Stimulated activated CD4-positive, alpha-beta T cell treated with anti-CD3 and anti-CD28 coated beads, TNF-alpha, amount 100 ng/mL, for 4 hours (primary cell): ENCODE results near the gene ATAD3A.

Experiments
- DNase-seq, 3 experiments: peaks; one replicate each; pipeline ENCODE4 v3.0.0-alpha.2; 2020; ENCODE audit warnings: low read depth in 3 of 3

Gene ATAD3A

DNA sequence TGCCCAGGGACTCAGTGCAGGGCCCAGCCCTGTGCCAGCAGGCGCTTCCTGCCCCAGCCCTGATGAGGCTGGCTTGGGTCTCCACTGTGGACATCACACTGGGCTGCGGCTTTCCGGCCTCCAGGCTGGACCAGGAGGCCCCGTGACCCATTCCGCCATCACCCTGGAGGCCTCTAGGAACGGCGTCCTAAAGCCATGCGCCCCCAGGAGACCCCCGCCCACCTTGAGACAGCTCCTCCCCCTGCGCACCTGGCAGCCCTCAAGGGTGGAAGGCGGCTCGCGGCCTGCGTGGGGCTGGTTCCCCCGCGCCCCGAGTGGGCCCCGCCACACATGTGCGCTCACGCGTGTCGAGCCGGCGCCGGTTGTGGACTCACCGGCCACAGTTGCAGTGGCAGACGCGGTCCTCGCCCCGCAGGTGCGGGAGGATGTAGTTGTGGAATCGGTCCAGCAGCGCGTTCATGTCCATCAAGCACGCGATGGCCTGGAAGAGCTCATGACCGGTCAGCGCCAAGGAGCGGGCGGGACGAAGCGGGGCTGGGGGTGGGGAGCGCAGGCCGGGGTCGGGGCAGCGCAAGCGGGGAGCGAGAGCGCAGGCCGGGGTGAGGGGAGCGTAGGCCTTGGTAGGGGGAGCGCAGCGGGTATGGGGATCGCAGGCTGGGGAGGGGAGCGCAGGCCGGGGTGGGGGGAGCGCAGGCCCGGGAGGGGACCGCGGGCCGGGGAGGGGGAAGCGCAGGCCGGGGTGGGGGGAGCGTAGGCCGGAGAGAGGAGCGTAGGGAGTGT lies 27.5 kb downstream of the ATAD3A start:
- no peak for DNase-seq

DNA sequence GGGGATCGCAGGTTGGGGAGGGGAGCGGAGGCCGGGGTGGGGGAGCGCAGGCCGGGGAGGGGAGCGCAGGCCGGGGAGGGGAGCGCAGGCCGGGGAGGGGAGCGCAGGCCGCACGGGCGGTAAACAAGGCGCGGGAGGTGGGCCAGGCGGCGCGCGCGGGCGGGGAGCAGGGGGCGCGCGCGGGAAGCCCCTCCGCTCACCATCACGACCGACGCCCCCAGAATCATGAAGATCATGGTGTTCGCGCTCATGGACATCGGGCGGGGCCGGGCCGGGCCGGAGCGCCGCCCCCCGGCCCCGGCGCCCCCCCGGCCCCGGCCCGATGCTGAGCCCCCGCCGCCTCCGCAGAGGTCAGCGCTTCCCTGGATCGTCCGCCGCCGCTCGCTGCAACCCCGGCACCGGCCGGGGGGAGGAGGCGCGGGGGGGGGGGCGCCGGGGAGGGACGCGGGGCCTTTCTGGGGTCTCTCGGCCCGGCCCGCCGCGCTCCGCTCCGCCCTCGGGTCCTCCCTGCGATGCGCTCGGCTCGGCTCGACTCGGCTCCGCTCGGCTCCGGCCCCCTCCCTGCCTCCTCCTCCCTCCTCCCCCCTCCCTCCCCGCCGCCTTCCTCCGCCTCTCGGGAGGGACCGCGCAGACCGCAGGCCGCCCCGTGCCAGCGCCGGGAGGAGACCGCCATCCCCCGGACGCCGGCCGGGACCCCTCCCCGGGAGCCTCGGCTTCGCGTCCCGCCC lies 28.3 kb downstream of the ATAD3A start, which contains the start of gene TMEM240:
Gene TMEM240, minus strand, starts transcription at position 535 of the 728 bp plus-strand sequence. Its CDS starts 278 bp downstream, at position 257.
- peak; percentile 32 to 38 (median 34) for DNase-seq

DNA sequence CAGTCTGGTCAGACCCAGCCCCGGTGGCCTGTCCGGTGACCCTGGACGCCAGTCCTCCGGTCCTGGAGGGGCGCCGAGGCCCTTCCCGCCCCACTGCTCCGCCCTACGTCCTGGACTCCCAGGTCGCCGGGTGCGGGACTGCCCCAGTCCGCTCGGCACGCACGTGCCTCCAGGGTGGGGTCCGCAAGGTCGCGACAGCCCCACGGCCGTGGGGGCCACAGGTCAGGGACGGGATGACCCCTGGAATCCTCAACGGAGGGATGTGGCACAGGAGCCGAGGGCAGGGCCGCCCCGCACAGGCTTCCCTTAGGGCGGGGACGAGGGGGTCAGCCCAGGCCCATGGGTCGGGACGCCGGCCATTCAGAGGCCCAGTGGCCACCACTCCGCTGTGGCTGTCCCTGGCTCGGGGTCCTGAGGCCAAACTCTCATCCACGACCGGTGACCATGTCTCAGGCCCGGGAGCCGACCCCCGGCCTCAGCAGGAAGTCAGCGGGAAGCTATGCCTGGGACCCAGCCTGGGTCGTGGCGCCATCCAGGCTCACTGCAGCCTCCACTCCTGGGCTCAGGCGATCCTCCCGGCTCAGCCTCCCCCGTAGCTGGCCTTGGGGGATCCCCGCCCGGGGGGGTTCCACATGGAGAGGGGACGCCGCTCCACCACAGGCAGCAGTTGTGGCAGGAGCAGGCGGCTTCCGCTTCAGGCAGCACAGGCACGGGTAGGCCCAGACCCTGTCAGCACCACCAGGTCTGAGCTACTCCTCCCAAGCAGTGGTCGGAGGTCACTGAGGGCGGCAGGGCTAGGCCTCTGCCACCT lies 29.1 kb downstream of the ATAD3A start:
- DNase-seq: no peak

DNA sequence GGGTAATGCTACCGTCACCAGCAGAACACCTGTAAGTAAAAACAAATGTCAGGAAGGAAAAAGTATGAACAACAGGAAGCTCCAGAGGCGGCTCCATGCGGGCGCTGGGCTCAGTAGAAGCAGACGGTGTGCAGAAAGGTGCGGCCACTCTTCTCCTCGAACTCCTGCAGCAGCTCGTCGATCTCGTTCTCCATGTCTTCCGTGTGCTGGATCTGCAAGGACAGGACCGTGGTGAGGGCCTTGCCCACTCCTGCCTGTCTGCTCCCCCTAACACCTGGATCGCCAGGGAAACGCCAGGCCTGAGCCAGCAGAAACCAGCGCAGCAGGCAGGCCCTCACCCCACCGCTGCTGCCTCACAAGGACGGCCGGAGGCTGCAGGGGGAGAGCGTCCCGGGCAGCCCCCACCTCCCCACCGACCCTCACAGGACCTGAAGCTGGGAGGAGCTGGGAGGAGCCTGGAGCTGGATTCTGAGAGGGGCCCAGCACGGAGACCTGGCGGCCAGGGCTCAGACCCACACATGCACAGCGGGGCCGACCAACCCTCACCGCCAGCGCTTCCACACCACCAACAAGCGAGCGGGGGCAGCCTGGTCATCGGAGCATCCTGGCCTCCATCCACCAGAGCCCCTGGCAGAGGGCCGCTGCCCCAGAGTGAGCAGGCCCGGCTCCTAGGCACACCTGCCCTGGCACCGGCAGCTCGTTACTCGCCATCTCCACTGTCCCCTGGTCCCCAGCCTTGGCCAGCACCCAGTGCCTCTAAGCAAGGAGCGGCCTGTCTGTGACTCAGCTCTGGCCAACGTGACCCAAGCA lies 30.2 kb downstream of the ATAD3A start:
- no peak for DNase-seq

DNA sequence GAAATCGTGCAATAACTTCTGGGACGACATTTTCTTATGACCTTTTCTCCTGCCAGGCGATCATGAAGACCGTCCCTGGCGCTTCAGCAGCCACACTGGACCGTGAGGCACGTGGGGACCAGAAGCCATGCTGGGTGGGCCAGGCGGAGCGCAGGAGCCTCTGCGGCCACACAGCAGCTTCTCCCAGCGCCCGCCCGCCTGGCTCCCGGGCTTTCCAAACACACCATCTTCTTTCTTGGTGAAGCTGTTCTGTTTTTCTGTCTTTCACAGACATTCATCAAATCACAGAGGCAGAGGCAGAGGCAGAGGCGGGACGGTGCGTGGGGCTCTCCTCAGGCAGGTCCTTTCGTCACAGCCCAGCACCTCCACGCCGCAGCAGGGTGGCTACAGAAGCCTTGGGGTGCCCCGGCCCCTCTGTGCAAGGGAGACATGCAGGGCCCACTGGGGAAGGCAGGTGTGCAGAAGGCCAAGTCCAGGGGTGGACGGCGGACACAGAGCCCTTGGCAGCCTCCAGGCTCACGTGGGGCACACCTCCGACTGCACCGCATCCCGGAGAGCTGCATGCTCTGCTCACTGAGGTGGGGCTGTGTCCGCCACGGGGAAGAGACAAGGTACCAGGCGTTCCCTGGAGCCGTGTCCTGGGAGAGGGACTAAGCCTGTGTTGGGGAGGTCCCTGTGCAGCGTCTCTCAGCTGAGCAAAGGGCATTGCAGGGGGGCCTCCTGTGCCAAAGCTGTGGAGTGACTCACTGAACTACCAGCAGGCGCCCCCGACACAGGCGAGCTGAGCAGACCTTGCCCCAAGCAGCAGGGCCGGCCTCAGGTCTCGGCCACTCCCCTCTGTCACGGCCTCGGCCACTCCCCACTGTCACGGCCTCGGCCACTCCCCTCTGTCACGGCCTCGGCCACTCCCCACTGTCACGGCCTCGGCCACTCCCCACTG lies 31.1 kb downstream of the ATAD3A start:
- DNase-seq: no peak

DNA sequence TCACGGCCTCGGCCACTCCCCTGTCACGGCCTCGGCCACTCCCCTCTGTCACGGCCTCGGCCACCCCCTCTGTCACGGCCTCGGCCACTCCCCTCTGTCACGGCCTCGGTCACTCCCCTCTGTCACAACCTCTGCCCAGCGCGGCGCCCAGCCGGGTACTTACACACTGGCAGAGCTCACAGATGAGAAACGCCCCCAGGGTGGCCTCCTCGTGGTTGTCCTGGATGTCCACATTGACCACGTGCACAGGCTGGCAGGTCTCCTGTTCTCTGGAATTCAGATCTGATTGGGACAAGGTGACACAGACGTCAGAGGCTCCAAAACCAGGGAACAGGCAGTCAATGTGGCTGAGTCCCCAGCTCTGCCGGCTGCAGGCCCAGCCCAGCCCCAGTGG lies 31.7 kb downstream of the ATAD3A start:
- DNase-seq: no peak

DNA sequence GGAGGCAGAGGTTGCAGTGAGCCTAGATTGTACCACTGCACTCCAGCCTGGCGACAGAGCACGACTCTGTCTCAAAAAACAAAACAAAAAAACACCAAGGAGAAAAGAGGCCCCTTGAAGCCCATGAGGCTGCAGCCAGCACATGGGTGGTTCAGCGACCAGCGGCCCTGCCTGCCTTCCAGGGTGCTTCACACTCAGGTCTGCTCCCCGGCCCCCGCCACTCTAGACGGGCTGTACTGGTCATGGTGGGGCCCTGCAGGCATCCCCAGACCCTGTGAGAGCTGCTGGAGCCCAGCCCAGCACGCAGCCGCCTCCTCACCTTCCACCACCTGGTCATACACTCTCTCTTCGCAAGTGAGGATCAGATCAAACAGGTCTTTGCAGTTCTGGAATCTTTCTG lies 32.6 kb downstream of the ATAD3A start:
- DNase-seq: no peak

DNA sequence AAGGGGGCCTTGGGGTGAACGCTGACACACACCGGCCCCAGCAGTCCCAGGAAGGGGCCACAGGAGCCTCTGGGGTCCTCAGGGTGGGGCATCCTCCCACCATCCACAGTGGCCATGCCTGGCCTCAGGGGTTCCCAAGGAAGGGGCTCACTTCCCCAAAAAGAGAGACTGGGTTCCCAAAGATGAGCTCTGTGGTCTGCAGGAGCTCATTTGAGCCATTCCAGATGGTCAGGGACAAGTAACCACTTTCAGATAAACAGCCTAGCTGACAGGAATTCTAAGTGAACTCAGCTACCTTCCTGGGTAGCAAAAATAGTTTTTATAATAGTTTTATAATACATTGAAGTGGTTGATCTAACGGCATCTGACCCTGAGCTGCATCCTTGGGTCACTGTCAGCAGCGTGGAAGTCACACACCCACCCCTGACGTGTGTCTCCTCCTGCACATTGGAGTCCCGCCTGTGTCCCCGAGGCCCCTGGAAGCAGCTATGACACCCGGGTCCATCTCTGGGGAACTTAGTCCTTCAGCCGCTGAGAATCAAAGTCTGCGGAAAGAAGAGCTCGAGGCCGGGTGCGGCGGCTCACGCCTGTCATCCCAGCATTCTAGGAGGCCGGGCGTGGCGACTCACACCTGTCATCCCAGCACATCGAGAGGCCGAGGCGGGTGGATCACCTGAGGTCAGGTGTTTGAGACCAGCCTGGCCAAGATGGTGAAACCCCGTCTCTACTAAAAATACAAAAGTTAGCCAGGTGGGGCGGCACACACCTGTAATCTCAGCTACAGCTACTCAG lies 34.2 kb downstream of the ATAD3A start:
- DNase-seq: no peak

DNA sequence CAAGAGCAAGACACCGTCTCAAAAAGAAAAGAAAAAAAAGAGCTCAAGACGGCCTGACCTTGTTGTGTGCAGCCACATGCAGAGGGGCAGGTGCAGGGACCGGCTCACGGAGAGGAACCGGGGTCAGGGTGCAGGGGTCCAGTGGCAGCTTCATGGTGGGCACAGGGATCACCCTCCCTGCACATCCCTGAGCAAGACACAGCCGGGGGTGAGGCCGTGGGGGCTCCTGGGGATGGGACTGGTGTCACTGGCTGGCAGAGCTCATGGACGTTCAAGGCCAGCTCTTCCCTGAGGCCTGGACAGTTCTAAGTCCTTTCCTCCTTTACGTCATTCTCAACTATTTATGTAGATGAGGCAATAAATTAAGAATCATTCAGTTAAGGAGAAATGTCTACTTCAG lies 35.0 kb downstream of the ATAD3A start:
- DNase-seq: no peak

DNA sequence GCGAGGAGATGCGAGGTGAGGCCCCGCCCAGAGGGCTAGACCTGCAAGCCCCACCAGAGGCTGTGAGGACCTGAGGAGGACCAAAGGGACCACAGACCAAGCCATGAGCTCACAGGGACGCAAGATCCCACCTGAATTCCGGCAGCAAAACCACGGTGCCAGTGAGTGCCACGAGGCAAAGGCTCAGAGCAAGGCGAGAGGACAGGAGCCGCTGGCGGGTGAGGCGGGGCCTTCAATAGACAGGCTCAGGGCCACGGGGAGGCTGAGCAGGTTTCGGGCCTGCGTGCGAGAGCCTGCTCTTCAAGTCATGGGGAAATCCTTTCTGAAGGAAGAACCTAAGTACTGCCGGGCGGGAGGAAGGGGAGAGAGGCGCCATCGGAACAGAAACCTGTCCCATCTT lies 35.5 kb downstream of the ATAD3A start:
- no peak for DNase-seq

DNA sequence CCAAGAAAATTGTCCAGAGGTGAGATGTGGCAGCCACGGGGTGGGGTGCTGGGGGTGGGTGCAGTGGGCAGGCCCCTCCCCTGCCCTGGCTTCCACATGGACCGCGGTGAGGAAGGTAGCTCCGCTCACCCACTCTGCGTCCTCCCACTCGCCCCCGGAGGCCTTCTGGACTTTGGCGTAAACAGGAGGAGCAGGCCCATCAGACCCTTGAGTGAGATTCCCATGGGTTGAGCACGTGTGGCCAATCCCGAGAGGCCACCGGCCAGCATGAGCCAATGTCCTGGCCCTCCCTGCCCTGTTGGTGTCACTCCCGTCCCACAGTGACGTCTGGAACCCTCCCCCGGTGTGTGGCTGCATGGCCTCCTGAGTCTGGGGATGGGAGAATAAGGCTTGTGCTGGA lies 36.6 kb downstream of the ATAD3A start:
- DNase-seq: no peak

DNA sequence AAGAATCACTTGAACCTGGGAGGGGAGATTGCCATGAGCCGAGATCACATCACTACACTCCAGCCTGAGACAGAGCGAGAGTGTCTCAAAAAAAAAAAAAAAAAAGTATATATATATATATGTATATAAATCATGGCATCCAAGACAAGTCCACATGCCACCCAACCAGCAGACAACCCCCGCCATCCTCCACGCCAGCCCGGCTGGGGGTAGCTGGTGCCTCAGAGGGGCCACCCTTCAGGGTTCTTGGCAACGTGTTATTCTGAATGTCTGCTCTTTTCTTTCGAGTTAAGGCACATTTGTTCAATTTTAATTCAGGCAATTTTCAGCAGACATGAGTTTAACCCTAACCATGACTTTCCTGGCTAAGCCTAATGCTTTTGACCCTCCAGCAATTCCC lies 38.1 kb downstream of the ATAD3A start:
- DNase-seq: no peak

DNA sequence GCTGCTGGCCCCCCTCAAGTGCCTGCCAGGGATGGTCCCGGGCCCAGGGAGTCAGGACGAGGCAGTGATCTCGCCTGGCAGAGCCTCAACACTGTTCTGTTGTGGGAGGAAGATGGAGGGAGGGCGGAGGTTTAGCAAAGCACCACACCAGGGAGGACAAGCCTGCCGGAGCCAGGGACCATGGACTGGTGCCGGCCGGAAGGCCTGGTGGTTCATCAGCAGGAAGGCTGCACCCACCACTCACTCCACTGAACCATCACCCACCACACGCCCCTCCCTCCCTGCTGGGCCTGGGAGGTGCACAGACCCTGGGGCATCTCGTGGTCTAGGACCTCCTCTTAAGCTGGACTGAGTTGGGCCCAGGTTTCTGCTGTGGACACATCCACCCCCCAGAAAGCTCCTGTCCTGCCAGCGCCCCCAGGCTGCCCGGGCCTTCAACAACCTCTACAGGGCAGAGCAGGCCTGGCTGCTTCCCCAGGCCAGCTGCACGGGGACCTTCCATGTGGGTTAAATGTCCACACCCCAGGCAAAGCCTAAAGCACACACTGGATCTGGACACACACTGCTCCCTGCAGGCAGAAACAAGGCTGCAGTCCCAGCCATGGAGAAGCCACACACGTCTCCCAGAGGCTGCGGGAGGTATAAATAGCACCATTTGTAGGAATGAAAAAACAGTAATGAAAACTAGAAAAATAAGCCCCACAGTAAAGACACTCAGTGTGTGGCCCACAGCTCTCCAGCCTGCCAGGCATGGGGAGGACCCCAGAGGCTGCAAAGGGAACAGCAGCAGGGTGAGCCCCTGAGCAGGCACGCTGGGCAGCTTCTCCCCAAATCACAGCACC lies 38.9 kb downstream of the ATAD3A start:
- DNase-seq: no peak

DNA sequence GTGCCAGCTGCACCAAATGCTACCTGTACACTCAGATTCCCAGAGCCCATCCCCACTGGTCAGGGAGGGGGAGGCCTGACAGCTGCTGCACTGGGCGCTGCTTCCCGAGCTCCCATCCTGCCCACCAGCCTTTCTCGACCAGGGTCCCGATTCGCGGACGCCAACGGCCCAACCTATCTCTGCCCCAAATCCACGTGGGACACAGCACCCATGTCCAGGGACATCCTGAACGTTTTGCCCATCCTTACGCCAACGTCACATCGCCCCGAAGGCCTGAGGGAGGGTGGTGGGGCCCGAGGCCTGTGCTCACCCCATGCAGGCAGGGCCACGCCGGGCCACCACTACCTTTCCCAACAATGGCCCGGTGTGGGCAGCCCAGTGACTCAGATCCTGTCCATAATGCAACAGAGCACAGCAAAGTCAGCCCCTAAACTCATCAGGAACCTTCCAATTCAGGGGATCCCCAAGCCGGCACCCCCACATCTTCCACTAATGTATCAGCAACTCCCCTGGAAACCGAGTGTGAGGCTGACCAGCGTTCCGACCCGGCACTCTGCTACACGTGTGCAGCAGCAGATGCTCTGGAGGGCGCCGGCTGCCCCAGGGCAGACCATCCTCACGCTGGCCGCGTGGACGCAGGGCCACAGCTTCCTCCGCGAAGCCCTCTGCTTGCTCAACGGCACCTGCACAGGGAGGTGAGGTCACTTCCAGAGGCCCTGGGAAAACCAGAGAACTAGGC lies 39.7 kb downstream of the ATAD3A start:
- DNase-seq: no peak

DNA sequence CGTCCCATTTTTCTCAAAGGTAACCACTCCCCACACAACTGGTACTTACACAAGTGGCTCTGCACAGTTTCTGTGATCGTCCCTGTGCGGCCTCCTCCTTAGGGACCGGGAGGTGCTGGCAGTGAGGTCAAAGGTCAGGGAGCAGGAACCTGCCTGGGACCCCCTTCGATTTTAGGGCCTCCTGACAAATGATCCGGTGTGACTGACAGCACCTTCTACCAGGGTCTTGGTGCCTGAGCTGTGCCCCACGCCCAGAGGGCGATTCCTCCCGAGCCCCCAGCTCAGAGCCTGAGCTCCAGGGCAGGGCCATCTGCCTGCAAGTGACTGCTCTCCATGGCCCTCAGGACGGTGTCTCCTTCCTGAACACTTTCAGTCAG lies 40.3 kb downstream of the ATAD3A start:
- no peak for DNase-seq

DNA sequence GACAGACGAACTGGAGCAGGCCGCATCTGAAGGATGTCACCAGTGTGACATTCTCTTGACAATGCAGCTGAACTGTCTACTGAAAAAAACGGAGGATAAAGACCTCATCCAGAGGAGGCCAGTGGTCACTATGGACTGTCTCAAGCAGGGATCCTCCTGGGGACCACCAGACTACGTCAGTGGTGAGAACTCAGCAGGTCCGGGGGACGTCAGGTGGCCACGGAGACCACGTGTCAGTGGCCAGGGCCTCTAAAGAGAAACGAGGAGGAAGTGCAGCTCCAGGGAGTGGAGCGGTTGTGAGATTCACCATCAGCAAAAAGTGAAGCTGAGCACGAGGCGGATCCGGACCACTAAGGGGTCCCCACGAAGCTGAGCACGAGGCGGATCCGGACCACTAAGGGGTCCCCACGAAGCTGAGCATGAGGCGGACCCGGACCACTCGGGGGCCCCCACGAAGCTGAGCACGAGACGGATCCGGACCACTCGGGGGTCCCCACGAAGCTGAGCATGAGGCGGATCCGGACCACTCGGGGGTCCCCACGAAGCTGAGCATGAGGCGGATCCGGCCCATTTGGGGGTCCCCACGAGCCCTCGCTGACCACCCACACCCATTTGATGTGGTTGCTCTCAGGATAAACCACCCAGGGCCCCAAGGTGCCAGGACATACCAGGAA lies 42.0 kb downstream of the ATAD3A start:
- no peak for DNase-seq

DNA sequence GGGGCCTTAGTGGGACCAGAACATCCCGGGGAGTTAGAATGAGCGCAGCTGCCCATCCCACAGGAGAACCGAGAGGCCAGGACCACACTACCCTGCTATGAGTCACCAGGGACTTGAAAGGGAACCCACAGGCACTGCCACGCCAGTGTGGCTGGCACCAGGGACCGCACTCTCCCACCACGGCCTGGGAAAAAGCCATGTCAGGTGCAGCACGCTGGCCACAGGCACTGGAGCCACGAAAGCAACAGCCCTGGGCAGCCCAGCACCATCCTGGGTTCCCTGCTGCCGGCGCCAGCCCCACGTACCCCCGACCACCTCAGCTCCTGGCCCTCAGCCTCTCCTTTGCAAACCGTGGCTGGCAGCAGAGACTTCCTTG lies 42.6 kb downstream of the ATAD3A start:
- DNase-seq: no peak
